Spleen (tissue), 7 donors: ENCODE results near the gene PKMYT1.

ENCODE experiments used
- CTCF ChIP-seq, 11 experiments: fragments of 200-600 bp in 7 of 11; fragments of 450-650 bp in 4 of 11; sonication (generic) in 4 of 11; IDR thresholded peaks in 8 of 11; conservative IDR thresholded peaks in 3 of 11; 1 replicate in 7 of 11; 2 replicates in 4 of 11; pipeline versions ENCODE4 v1.4.0 to v1.8.0; 2016 to 2021; ENCODE audit warnings: antibody characterized with exemption in 11 of 11, inconsistent platforms in 4 of 11, mild to moderate bottlenecking in 1 of 11
- POLR2A ChIP-seq, 3 donors: fragments of 450-650 bp; IDR thresholded peaks; one replicate each; pipeline ENCODE4 v1.5.1; 2017; ENCODE audit warnings: antibody characterized with exemption in 3 of 3, mild to moderate bottlenecking in 1 of 3
- POLR2AphosphoS5 ChIP-seq, 3 donors: sonication (generic); formaldehyde crosslinking; IDR thresholded peaks; one replicate each; pipeline ENCODE4 v1.5.1; 2017; ENCODE audit warnings: antibody characterized with exemption in 3 of 3
- donor health status: DM: no; HTN: no; CAD: no; lungs with moderate emphysema.
- donor health status: DM: no; HTN: no; CAD: no.
- donor health status: DM: no; HTN: no; CAD: no.

GRCh38 chr16:3007957-3008689 is 27.9 kb upstream of the PKMYT1 start:
- TF ChIP-seq CTCF (IDR thresholded peaks at IDR 0.05 in 8 of 11, conservative IDR thresholded peaks at IDR 0.05 in 3 of 11), result no peak
- TF ChIP-seq POLR2AphosphoS5 (IDR thresholded peaks at IDR 0.05), result peak; percentile 6 to 36 (median 33)
- no peak for TF ChIP-seq POLR2A (IDR thresholded peaks at IDR 0.05)
